Fibroblast of skin of left biceps (primary cell): Measurements from ENCODE around the gene KLHL33.

Experiments used
- DNase-seq, 2 experiments: peaks; one replicate each; pipeline ENCODE4 v3.0.0-alpha.2; 2013; ENCODE audit warnings: low read depth in 2 of 2

The KLHL33 gene

GRCh38 chr14:20435582-20436362 lies at the start of gene KLHL33:
Gene KLHL33 (minus strand): TSS chr14:20436166. CDS start chr14:20435811, 355 bp downstream.
- no peak for DNase-seq

- DNase-seq, result no peak
Measured at GRCh38 chr14:20482382-20482781, 46.4 kb upstream of the KLHL33 start.

GRCh38 chr14:20478894-20479293 lies 42.9 kb upstream of the KLHL33 start:
- no peak for DNase-seq

GRCh38 chr14:20477211-20477876 lies 41.4 kb upstream of the KLHL33 start:
- no peak for DNase-seq

- DNase-seq, result no peak
Measured at GRCh38 chr14:20476776-20477175, 40.8 kb upstream of the KLHL33 start.

- DNase-seq, result no peak
Measured at GRCh38 chr14:20472536-20473169, 36.7 kb upstream of the KLHL33 start.

GRCh38 chr14:20470603-20470901 lies 34.6 kb upstream of the KLHL33 start:
- DNase-seq, result no peak

GRCh38 chr14:20469890-20470602 lies 34.1 kb upstream of the KLHL33 start:
- DNase-seq, result no peak

- peak; percentile 49 to 56 for DNase-seq
Measured at GRCh38 chr14:20469242-20469889, 33.4 kb upstream of the KLHL33 start, which contains the start of gene PNP. Gene PNP (plus strand): TSS chr14:20469406. CDS start chr14:20469525, 119 bp downstream.

- DNase-seq, result no peak
Measured at GRCh38 chr14:20468764-20469241, 32.8 kb upstream of the KLHL33 start.

GRCh38 chr14:20461225-20462141 lies 25.5 kb upstream of the KLHL33 start, which contains the start of gene PIP4P1:
Gene PIP4P1 (minus strand): TSS chr14:20461434. CDS start chr14:20461325, 109 bp downstream.
- DNase-seq, result peak; percentile 100

- DNase-seq, result no peak
Measured at GRCh38 chr14:20460458-20461224, 24.7 kb upstream of the KLHL33 start.

- DNase-seq, result no peak
Measured at GRCh38 chr14:20458031-20458789, 22.2 kb upstream of the KLHL33 start.

GRCh38 chr14:20456971-20457370 lies 21.0 kb upstream of the KLHL33 start:
- DNase-seq, result no peak

GRCh38 chr14:20455355-20456300 lies 19.7 kb upstream of the KLHL33 start:
- no peak for DNase-seq

GRCh38 chr14:20454516-20455354 lies 18.8 kb upstream of the KLHL33 start, which contains the start of the genes APEX1 and OSGEP:
Gene APEX1 (plus strand): TSS chr14:20455226. CDS start chr14:20455646, 420 bp downstream.
Gene OSGEP (minus strand): TSS chr14:20454812. CDS start chr14:20454683, 129 bp downstream.
- peak; percentile 97 for DNase-seq
